GM19397 (cell line): Measurements from ENCODE around the gene SLIT3.

Source experiments
- ATAC-seq: cut with Tn5 transposase; IDR thresholded peaks from one replicate; pipeline ENCODE4 v1.9.1; 2021; ENCODE audit warnings: mild to moderate bottlenecking, moderate library complexity; ENCODE audit not compliant: unreplicated experiment

Gene SLIT3

DNA sequence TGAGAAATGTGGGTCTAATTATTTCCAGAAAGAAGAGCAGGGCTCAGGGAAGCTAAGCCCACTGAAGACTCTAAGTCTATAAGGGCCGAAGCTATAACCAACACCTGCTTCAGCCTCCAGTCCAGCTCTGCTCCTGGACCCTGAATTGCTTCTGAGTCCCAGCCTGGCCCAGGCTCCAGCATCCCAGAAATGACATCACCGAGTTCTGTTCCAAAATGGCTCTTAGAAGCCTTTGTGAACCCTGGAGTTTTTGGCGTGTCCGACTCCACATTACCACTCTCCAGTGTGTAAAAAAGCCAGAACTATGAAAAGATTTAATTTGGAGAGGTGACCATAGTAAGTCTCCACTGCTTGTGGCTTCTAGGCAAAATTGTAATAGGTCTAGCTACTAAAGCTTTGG is 289.9 kb downstream of the SLIT3 start:
- no peak for ATAC-seq

DNA sequence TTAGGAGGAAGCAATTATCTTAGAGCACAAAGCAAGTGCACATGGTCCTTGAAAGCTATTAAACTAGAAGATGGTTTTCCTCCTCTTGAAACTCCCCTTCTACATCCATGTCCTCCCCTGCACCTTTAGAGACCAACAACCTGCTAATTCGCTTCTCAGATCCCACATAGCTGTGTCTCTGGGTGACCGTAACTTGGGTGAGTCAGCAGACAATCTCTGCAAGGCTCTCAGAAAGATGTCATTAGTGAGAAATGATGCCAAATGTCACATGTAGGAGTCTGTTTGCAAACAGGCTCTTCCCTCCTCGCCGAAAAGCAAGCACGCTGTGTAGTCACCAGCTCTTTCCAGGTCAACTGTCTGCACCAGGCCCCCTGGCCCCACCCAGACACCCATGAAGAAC is 291.8 kb downstream of the SLIT3 start:
- ATAC-seq: no peak

DNA sequence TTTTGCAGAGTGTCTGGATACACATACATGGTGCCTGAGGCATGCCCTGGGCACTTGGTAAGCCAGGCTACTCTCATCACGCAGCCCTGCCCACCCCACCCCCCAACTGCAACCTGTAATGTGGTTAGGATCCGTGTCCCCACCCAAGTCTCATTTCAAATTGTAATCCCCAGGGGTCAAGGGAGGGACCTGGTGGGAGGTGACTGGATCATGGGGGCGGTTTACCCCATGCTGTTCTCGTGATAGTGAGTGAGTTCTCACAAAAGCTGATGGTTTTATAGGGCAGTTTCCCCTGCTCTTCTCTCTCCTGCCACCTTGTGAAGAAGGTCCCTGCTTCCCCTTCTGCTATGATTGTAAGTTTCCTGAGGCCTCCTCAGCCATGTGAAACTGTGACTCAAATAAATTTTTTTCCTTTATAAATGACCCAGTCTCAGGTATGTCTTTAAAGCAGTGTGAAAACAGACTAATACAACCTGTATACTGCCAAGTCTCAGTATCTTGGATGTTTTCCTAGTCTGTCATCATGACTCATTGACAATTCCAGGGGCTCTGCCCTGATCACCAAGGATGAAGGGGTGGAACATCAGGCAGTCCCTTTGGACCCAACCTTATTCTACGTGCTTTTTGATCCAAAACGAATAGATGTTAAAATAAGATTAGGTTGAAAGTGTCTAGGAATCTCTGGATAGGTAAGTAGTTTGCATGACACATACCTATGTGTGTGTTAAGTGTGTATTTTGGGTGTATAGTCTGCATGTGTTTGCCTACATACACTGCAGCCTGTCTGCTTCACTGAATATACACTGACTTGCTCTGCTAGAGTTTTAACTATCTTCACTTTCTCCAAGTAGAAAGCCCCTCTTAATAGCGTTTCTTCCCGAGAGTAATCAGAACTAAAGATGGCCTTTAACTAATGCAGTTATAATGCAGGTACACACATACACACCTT is 293.8 kb downstream of the SLIT3 start:
- ATAC-seq: no peak

DNA sequence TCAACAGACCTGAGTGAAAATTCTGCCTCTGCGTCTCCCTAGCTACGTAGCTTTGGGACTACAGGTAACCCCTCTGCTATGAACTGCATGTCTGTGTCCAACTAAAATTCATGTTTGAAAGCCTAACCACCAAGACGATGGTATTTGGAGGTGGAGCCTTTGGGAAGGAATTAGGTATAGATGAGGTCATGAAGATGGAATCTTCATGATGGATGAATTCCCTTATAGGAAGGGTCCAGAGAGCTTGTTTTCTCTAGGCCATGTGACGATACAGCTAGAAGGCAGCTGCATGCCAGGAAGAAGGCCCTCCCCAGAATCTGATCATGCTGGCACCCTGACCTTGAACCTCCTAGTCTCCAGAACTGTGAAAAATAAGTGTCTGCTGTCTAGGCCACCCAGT is 296.4 kb downstream of the SLIT3 start:
- no peak for ATAC-seq

DNA sequence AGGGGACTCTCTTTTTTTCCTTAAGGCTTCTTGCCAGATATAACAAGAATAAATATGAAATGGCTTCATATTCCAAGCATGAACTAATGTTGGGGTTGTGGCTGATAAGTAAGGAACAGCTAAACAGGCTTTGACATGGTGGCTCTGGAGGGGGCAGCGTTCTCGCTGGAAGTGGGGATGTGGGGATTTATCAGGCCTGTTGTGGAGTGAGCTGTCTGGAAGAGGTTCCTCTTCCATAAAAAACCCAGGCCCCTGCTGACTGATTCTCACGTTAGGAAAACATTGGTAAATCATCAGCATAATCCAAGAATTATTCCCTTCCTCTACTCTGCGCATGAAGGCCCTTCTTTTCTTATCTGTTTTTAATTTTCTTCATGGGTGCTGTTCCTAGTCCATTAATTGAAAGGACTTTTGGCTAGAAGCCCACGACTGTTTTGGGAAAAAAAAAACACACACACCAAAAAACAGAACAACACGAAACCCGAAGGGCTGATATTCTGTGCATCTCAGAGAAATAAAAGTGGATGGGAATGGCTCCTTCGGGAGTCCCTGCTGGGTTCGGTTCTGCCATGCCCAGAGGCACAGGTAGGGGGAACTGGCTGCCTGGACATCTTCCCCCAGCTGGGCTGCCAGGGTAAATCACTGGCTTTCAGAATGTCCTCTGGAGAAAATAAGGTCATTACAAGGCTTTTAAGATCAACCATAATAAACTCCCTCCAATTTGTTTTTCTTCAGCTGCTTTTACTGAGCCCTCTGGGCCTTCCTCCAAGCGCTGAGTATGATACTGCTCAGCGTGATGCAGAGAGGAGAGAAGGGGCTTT is 297.0 kb downstream of the SLIT3 start:
- no peak for ATAC-seq

DNA sequence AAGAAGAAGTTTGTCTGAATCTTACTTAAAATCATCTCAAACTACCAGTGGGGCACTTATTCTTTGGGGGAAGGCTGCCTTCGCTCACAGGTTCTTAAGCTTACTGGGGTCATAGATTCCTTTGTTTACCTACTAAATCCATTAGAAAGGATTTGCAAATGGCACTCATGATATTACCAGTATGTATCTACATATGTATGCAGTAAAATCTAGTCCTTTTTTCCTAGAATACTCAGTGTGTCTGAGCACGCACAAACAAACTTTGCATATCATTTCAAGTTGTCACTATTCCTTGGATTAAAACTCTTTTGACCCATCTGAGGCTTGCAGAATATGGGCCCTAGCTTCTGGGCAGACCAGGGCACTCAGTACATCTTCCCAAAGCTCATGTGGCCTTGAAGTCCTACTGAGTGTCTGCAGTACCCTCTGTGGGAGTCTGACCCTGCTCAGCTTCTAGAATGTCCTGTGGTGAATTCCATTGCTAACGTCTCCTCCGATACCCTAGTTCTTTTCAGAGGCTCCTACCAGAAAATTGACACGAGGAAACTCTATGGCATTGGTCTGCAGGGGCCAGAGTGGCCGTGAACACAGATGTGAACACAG is 297.9 kb downstream of the SLIT3 start:
- no peak for ATAC-seq

DNA sequence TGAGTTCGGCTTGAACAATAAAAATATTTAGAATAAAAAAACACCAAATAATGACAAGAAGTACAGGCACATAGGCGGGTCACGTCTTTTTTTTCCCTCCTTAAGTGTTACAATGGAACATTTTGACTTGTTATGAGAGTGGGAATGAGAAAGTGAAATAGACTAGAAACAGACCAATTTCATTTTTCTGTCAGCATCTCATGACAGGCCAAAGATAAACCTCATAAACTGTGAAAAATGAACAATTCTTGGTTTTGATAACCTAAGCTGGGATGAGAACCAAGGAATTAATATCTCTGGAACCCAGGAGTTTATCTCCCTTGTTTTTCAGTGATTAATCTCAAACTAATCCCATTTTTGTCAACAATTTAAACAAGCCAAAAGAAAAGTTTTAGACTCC is 299.5 kb downstream of the SLIT3 start:
- ATAC-seq: no peak

DNA sequence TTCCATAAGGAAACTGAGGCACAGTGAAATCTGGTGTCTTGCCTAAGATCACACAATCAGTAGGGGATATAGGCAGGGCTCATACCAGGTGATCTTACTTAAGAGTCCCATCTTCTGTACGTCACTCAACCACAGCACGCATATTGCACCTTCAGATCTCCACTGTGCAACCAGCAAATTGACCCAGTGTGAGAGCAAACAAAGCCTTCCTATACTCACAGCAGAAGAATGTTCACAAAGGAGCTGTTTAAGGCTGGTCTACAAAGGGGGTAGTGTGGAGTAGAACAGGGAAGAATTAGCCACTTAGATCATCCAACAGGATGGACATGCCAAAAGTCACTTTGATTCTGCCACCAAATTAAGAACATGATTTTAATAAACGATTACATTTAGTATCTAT is 305.9 kb downstream of the SLIT3 start:
- ATAC-seq: no peak

DNA sequence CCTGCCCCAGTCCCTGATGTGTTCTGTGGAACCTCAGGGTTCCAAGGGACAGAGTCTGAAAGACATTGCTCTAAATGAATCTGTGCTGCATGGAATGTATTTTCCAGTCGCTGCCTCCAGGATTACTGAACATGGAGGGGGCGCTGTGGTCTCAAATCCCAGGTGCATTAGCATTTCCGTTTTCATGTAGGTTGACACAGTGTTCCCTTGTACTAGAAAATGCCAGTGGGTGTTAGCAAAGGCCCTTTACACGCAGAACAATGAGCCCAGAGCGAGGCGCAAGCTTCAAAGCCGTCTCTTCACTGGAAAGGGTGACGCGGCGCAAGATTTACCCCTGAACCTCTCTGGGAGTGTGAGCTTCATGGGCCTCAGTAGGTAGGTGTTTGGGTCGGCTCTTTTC is 308.3 kb downstream of the SLIT3 start:
- no peak for ATAC-seq

DNA sequence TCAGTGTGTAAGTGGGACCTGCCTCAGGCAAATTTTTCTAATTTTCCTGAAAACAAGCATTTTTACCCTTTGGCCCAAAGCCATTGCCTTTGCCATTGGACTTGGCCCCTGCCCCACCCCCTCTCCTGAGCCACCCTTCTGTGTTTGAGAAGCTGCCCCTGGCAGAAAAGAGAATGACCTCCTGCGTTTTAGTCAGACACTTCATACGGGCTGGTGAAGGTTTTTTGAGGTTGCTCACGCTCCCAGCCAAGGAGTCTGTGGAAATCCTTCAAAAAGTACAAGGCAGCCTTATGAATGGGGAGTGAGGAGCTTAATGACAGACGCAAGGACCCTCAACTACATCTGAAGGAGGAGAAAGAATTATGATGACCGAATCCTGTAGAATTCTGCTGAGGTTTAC is 308.9 kb downstream of the SLIT3 start:
- ATAC-seq: no peak

DNA sequence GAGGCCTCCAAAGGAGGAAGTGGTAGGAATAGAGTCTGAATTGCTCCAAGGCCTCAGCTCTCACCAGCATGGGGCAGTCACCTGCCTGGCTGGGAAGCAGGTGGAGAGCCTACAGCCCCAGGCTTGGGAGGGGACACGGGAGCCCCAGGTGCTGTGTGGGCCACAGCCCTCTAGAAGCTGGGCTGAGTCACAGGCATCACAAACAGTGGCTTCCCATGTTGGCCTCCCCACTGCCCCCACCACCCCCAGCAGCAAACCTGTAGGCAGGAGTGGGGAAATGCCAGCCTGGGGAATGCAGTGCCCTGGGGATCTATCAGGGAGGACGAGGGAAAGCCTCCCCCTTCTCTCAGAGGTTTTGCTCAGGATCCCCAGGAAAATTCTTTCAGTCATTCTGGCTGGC is 309.6 kb downstream of the SLIT3 start:
- ATAC-seq: no peak

DNA sequence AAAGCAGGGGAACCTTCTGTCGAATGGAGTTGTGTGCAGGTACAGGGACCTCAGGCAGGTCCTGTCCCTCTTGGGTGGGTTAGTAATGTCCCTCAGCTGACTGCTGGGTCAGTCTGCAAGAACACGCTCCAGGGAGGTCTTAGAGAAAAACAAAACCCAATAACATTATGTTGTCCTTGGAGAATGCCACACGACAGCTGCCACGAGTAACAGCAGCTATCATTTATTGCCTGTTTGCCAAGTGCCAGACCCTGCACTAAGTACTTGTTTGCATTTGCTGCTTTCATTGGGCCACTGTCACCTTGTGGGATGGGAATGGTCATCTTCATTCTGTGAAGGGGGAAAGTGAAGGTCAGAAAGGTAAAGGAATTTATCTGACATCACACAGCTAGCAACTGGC is 310.3 kb downstream of the SLIT3 start:
- ATAC-seq: no peak

DNA sequence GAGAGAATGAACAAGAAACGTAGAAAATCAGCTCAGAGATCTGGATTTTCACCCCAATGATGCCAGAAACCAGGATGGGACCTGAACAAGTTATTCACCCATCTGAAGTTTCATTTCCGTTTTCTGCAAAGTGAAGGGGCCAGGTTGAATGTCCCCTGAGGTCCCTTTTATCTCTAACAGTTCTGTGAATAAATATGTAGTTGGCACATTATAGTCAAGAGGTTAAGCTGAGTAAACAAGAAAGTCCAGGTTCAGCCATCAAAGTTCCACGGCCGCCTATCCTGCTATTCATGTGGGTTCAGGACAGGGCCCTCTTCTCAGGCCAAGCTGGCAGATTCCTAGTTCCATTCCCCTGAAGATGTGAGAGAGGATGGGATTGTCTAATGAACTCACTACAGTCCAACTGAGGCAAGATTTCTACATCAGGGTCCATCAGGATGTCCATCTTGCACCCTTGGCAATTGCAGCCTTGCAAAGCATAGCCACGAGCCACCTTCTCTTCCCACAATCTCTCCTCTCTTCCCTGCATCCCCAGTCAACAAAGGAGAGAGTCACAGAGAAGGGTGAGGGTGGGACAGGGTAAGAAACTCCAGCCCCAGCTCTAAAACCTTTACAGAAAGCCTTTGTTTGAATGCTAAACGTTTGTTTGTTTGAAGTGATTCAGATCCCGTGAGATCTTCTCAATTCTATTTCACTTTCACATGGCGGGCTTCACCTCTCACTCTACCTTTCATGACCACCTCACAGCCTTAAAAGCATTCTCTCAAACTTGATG is 311.0 kb downstream of the SLIT3 start:
- ATAC-seq: no peak

DNA sequence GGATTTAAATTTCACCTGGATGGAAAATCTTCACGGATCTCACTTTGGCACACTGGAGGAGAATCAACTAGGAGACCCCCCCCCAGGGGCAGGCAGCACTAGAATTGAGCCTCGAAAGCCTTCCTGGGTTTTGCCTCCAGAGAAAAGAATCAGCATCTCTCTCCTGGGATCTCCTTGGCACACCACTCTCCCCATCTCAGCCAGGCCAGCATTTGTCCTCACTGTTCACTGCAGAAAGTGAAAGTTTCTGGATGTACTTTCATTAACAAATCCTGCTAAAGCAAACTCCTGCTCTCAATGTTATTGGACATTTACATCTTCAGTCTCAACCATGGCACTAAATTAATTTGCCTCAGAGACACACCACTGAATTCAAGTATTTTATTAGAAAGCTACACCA is 312.2 kb downstream of the SLIT3 start:
- ATAC-seq: no peak

DNA sequence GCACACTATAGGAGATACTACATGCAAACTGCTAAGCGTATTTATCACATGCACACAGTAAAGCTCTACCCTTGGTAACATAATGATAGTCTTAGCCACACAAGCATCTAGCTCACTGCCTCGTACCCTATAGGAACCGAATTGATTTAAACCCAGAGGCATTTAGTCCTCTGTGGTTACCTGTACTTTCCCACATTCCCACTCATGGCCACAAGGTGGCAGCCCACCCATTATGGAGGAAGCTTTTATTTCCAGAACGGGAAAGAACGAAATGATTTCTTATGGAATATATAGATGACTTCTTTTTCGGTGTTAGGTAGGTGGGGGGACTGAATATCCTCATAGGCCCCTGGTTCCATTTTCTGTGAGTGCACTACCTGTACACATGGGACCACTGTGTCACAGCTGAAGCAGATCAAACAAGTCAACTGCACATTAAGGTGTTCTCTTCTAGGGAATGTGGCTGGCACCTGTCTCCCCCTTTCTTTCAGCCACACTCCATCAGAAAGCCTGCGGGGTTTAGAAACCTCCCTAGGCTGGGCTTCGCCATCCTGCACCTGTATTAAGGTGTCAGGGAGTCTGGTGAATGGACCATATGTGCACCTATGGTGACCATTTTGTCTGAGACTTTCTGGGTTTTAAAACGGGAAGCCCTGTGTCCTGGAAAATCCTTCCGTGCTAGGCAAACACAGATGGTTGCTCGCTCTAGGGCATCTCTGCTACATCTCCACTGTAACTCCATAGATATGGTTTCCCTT is 313.2 kb downstream of the SLIT3 start:
- ATAC-seq: peak; percentile 62

DNA sequence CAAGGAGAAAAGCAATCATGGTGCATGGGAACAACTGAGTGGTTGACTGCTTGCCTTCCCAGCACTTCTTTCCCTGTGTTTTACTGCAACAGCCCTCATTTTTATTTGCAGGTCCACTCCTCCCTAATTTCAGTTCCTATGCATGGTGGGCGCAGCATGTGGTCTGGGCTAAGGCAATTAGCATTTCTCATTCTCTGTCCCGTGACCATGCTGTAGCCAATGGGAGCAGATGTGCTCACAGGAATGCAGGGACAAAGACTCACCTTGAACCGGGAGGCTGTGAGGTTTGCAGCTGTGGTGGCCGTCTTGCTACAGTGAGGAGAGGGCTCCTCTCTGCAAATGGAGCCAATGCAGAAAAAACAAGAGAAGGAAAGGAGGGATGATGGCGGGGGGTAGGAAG is 315.5 kb downstream of the SLIT3 start:
- ATAC-seq: no peak

DNA sequence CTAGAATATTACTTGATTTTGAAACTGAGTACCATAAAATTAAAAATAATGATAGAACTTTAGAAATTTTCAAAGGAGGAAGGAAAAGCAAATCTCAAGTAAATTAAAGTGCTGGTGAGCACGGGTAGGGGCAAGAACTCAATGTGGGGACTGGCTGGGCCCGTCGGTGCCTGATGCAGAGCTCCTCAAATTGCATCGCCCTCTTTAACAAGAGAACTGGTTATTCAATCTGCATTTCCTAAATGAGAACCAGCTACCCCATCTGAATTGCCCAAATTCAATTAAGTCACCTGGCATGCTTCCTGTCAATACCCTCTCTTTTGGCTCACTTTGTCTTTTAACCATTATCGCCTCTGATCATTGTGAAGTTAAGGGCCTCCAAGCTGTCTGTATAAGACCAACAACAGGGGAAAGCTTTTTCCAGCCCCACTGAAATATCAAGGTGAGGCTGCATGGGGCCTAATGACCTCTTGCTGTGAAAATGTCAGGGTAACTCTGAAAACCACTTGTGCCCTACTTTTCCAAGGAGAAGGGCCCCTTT is 316.7 kb downstream of the SLIT3 start:
- no peak for ATAC-seq

DNA sequence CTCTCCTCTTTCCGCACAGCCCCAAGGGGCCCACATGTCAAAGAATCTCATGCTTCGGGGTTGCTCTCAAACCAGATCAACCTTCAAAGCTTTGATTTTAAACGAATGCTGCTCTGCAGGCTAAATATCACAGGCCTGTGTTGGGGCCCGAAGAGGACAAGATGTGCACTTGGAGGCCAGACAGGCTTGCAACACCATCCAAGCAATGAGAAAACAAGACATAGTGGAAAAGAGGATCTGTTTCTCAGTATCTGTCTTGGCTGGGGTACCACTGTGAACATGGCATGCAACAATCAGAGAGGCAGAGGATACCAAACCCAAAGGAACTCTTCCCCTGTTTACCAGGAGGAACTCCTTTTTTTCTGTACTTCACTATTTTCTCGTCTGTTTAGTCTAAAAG is 321.8 kb downstream of the SLIT3 start:
- ATAC-seq: no peak

DNA sequence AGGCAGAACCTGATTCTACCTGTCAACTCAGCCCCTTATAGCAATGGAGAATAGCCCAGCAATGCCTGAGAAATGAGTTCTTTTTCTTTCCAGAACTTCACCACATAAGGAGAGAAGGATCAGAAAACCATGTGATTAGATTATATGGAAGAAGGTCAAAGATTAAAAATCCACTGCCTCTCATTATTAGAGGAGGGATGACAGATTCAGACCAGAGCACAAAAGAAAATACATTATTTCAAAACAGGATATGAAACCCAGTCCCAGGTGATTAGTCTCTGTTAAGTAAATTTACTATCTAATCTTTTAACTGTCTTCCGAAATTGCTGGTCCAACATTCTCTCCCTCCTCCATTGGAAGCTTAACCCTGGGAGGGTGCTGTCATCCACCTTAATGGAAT is 322.4 kb downstream of the SLIT3 start:
- no peak for ATAC-seq

DNA sequence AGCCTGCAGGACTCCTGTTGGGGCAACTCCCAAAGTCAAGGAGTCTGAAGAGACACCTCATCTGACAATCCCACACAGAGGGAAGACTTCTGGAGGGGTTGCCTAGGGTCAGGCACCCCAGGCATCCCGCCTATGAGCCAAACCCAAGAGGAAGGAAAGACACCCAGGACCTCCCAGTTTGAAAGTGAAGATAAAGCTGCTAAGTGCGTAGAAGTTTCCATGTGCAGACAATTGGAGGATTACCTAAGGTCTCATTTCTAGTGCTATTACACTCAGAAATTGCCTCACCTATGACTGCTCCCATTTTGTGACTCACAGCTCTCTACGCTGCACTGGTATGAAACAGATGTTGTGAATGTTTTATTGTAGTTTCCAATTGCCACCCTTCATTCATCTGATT is 322.9 kb downstream of the SLIT3 start:
- no peak for ATAC-seq
